SH-SY5Y (cell line): ENCODE results near the gene SNX12.

ENCODE experiments used
- GATA2 ChIP-seq: IDR thresholded peaks from 2 replicates; pipeline ENCODE4 v1.6.1; 2011; ENCODE audit warnings: mild to moderate bottlenecking, low read depth, low read length
- GATA3 ChIP-seq: IDR thresholded peaks from 2 replicates; pipeline ENCODE4 v1.6.1; 2011; ENCODE audit warnings: low read depth, mild to moderate bottlenecking, low read length, moderate library complexity

- TF ChIP-seq GATA3, result no peak
- no peak for TF ChIP-seq GATA2
These were observed 2.4 kb upstream of the SNX12 start for GRCh38 chrX:71070531-71070930.
